A549 (cell line): ENCODE measurements around the gene TRIM17. TPM values are rescaled to one million over a fixed set of nuclear protein-coding genes. Genes with fewer than 3 reads are reported as not detected.

ENCODE experiments used
- ATAC-seq, 2 experiments: fragments of 200-7000 bp in 1 of 2; fragments of >200 bp in 1 of 2; cut with Nextera tagmentation in 1 of 2; cut with Tn5 transposase in 1 of 2; 3 replicates each; pipeline versions ENCODE4 v1.8.0 to v1.9.1; 2018 to 2020; ENCODE audit warnings: mild to moderate bottlenecking in 1 of 2, moderate library complexity in 1 of 2
- CTCF ChIA-PET: fragments of 300-600 bp; sonication (Branson Sonifier 250); formaldehyde crosslinking; extraction: SDS; loops from one replicate; lab custom pipeline; 2021; ENCODE audit warnings: antibody characterized with exemption, inconsistent platforms; lab: Yijun Ruan, JAX
- POLR2A ChIA-PET: fragments of 350-600 bp; formaldehyde crosslinking; extraction: SDS; loops from one replicate; lab custom pipeline; 2021; ENCODE audit warnings: antibody characterized with exemption, inconsistent platforms; lab: Yijun Ruan, JAX
- DNase-seq, 2 experiments: peaks; one replicate each; pipeline versions ENCODE4 v3.0.0 to v3.0.0-alpha.2; 2011 to 2016; ENCODE audit warnings: low read depth in 1 of 2, low spot score in 1 of 2
- FAIRE-seq: peaks from 2 replicates; lab custom pipeline; 2011; peaks lifted over from hg19 to GRCh38; lab: Jason Lieb, UNC
- H3K27ac ChIP-seq, 2 experiments: fragments of >200 bp; sonication (Bioruptor Twin); formaldehyde crosslinking; 3 replicates each; pipeline ENCODE4 v1.5.1; 2016 to 2017
- H3K4me1 ChIP-seq: fragments of >200 bp; sonication (Bioruptor Twin); formaldehyde crosslinking; 3 replicates; pipeline ENCODE4 v1.6.1; 2016
- H3K4me2 ChIP-seq: fragments of >200 bp; sonication (Bioruptor Twin); formaldehyde crosslinking; 3 replicates; pipeline ENCODE4 v1.6.1; 2016
- H3K4me3 ChIP-seq: fragments of >200 bp; sonication (Bioruptor Twin); formaldehyde crosslinking; 3 replicates; pipeline ENCODE4 v1.5.1; 2016
- H3K9me3 ChIP-seq: fragments of >200 bp; sonication (Bioruptor Twin); formaldehyde crosslinking; 3 replicates; pipeline ENCODE4 v1.6.1; 2016
- ATOH8 ChIP-seq: fragments of 250-450 bp; sonication (Bioruptor Pico); IDR thresholded peaks from 2 replicates; pipeline ENCODE4 v1.5.0; 2020; ENCODE audit warnings: low read depth, mild to moderate bottlenecking, moderate library complexity
- CBX2 ChIP-seq: fragments of 200-600 bp; sonication (generic); IDR thresholded peaks from 2 replicates; pipeline ENCODE4 v1.6.1; 2016; ENCODE audit warnings: low read depth, mild to moderate bottlenecking, borderline replicate concordance
- CHD2 ChIP-seq: fragments of 150-350 bp; IDR thresholded peaks from 2 replicates; pipeline ENCODE4 v1.6.1; 2014; ENCODE audit warnings: low read length; ENCODE audit not compliant: partially characterized antibody
- EHMT2 ChIP-seq: fragments of 200-600 bp; sonication (generic); IDR thresholded peaks from 2 replicates; pipeline ENCODE4 v1.6.1; 2016; ENCODE audit warnings: antibody characterized with exemption, low read depth, mild to moderate bottlenecking, moderate library complexity
- ELK1 ChIP-seq: fragments of 150-350 bp; IDR thresholded peaks from 2 replicates; pipeline ENCODE4 v1.6.1; 2014; ENCODE audit warnings: low read depth, mild to moderate bottlenecking, low read length
- ESRRA ChIP-seq: fragments of 150-350 bp; IDR thresholded peaks from 2 replicates; pipeline ENCODE4 v1.6.1; 2014; ENCODE audit warnings: mild to moderate bottlenecking, low read length, borderline replicate concordance
- FOSB ChIP-seq: fragments of 250-450 bp; sonication (Bioruptor Pico); IDR thresholded peaks from 2 replicates; pipeline ENCODE4 v1.5.0; 2020; ENCODE audit warnings: mild to moderate bottlenecking, moderate library complexity
- HES2 ChIP-seq: fragments of >200 bp; sonication (Bioruptor Twin); formaldehyde crosslinking; IDR thresholded peaks from 2 replicates; pipeline ENCODE4 v1.6.1; 2016
- HEYL ChIP-seq: fragments of 250-450 bp; sonication (Bioruptor Pico); IDR thresholded peaks from 2 replicates; pipeline ENCODE4 v1.8.0; 2021; ENCODE audit warnings: mild to moderate bottlenecking, moderate library complexity
- HMGXB4 ChIP-seq: fragments of 250-450 bp; sonication (Bioruptor Pico); IDR thresholded peaks from 2 replicates; pipeline ENCODE4 v1.5.0; 2021; ENCODE audit warnings: mild to moderate bottlenecking, moderate library complexity, borderline replicate concordance
- HOXB13 ChIP-seq: fragments of 250-450 bp; sonication (Bioruptor Pico); IDR thresholded peaks from 2 replicates; pipeline ENCODE4 v1.5.0; 2020; ENCODE audit warnings: low read depth, mild to moderate bottlenecking, moderate library complexity
- HOXB5 ChIP-seq: fragments of 250-450 bp; sonication (Bioruptor Pico); IDR thresholded peaks from 2 replicates; pipeline ENCODE4 v1.5.0; 2020; ENCODE audit warnings: mild to moderate bottlenecking, moderate library complexity
- KDM5A ChIP-seq: fragments of 200-600 bp; sonication (generic); IDR thresholded peaks from 2 replicates; pipeline ENCODE4 v1.6.1; 2016; ENCODE audit warnings: antibody characterized with exemption, mild to moderate bottlenecking
- NPAS2 ChIP-seq: fragments of 250-450 bp; sonication (Bioruptor Pico); IDR thresholded peaks from 2 replicates; pipeline ENCODE4 v1.8.0; 2022; ENCODE audit warnings: mild to moderate bottlenecking, moderate library complexity, borderline replicate concordance
- PBX3 ChIP-seq: IDR thresholded peaks from 2 replicates; pipeline ENCODE4 v1.6.1; 2012
- RARB ChIP-seq: fragments of 250-450 bp; sonication (Bioruptor Pico); IDR thresholded peaks from 2 replicates; pipeline ENCODE4 v1.8.0; 2021; ENCODE audit warnings: mild to moderate bottlenecking, moderate library complexity
- RCOR1 ChIP-seq: fragments of 150-350 bp; IDR thresholded peaks from 2 replicates; pipeline ENCODE4 v1.6.1; 2014; ENCODE audit warnings: antibody characterized with exemption, low read length, low read depth
- RNF2 ChIP-seq: fragments of 200-600 bp; sonication (generic); IDR thresholded peaks from 2 replicates; pipeline ENCODE4 v1.6.1; 2016; ENCODE audit warnings: low read depth, mild to moderate bottlenecking, antibody characterized with exemption, moderate library complexity, borderline replicate concordance
- TFCP2L1 ChIP-seq: fragments of 250-450 bp; sonication (Bioruptor Pico); IDR thresholded peaks from 2 replicates; pipeline ENCODE4 v1.5.0; 2021; ENCODE audit warnings: mild to moderate bottlenecking
- TP53 ChIP-seq: fragments of 250-450 bp; sonication (Bioruptor Pico); IDR thresholded peaks from 2 replicates; pipeline ENCODE4 v1.5.0; 2021; ENCODE audit warnings: mild to moderate bottlenecking, moderate library complexity
- ZC3H11A ChIP-seq: fragments of 450-650 bp; IDR thresholded peaks from 2 replicates; pipeline ENCODE4 v1.6.1; 2014; ENCODE audit warnings: antibody characterized with exemption, mild to moderate bottlenecking
- WGBS: methylation state at CpG from one replicate; pipeline ENCODE4 v1.1.6; 2017; ENCODE audit errors: missing lambda C conversion rate; 5-methylcytosine and 5-hydroxymethylcytosine counted together
- polyA plus RNA-seq, 4 experiments: library from polyadenylated mRNA; depleted of rRNA in 3 of 4; stranded (reverse); fragments of >200 nt; fragmentation: RNase III in 1 of 4; extraction: RNeasy Plus Mini Kit Qiagen cat#74134 plus additional on column Dnase treatment in 1 of 4; gene quantifications; 2 replicates in 3 of 4; 3 replicates in 1 of 4; pipeline ENCODE4 v1.2.3, GENCODE V29; 2011 to 2017

Gene TRIM17
- polyA plus RNA-seq, 2 of the 4 experiments (the other 2 are of a cell fraction) = not detected

GRCh38 chr1:228372183-228373003 is 44.3 kb downstream of the TRIM17 start:
- Histone ChIP-seq H3K4me3 (no peak overlapping the region), H3K4me2 (no peak overlapping the region), H3K9me3 (no peaks in the 10 kb centered on the region), H3K4me1 (no peaks in the 10 kb centered on the region), H3K27ac (0 out of 6 replicates have a peak overlapping the region, but pooled peaks of 1 of the 2 experiments have one; percentile 28)
- 66% methylated on average over 21 of the region's 34 CpGs for WGBS
- no peak for DNase-seq
- TF ChIP-seq CHD2 = no peak
- TF ChIP-seq NPAS2 (CRISPR knock-in tag) = no peak
- TF ChIP-seq FOSB = no peak
- TF ChIP-seq ATOH8 (CRISPR knock-in tag) = no peak
- TF ChIP-seq ESRRA = no peak
- no peak for TF ChIP-seq HOXB13
- TF ChIP-seq HES2 = no peak
- TF ChIP-seq EHMT2 = no peak
- no peak for TF ChIP-seq TP53 (CRISPR knock-in tag)
- no peak for TF ChIP-seq RNF2
- no peak for TF ChIP-seq TFCP2L1 (CRISPR knock-in tag)
- TF ChIP-seq HMGXB4 (CRISPR knock-in tag) = no peak
- TF ChIP-seq HEYL = no peak
- no peak for TF ChIP-seq ZC3H11A
- TF ChIP-seq ELK1 = no peak
- TF ChIP-seq RARB (CRISPR knock-in tag) = no peak
- no peak for TF ChIP-seq CBX2
- TF ChIP-seq KDM5A = no peak
- no peak for TF ChIP-seq RCOR1
- no peak for ATAC-seq
- CTCF ChIA-PET = interaction anchor here (1.1 kb wide), 1 partner anchor 30 kb away, joined by 3 read pairs; no protein-coding TSS in a partner anchor
- POLR2A ChIA-PET = no interaction called here
- no peak for FAIRE-seq

GRCh38 chr1:228371741-228372182 is 44.9 kb downstream of the TRIM17 start:
- DNase-seq = no peak
- no peak overlapping the region for H3K4me3 ChIP-seq
- TF ChIP-seq HOXB5 = no peak
- TF ChIP-seq PBX3 = no peak
- no peak for TF ChIP-seq HMGXB4 (CRISPR knock-in tag)
- no peak for TF ChIP-seq HEYL
- TF ChIP-seq, all 56 proteins: peak for 0
- Histone ChIP-seq H3K4me1 (no peaks in the 10 kb centered on the region), H3K27ac (no peak overlapping the region), H3K4me2 (no peak overlapping the region), H3K9me3 (no peaks in the 10 kb centered on the region)
- CTCF ChIA-PET = no interaction called here
- POLR2A ChIA-PET = no interaction called here
- WGBS = 63% methylated on average over 3 of the region's 4 CpGs
- FAIRE-seq = no peak
- no peak for ATAC-seq
